Measurements from ENCODE around the gene ADM. TPM values are rescaled to one million over a fixed set of nuclear protein-coding genes. Genes with fewer than 3 reads are reported as not detected.

ADM gene
- total and polyA plus RNA-seq, 12 donors, result 3.6 to 55.7 (median 15.8) TPM

DNA sequence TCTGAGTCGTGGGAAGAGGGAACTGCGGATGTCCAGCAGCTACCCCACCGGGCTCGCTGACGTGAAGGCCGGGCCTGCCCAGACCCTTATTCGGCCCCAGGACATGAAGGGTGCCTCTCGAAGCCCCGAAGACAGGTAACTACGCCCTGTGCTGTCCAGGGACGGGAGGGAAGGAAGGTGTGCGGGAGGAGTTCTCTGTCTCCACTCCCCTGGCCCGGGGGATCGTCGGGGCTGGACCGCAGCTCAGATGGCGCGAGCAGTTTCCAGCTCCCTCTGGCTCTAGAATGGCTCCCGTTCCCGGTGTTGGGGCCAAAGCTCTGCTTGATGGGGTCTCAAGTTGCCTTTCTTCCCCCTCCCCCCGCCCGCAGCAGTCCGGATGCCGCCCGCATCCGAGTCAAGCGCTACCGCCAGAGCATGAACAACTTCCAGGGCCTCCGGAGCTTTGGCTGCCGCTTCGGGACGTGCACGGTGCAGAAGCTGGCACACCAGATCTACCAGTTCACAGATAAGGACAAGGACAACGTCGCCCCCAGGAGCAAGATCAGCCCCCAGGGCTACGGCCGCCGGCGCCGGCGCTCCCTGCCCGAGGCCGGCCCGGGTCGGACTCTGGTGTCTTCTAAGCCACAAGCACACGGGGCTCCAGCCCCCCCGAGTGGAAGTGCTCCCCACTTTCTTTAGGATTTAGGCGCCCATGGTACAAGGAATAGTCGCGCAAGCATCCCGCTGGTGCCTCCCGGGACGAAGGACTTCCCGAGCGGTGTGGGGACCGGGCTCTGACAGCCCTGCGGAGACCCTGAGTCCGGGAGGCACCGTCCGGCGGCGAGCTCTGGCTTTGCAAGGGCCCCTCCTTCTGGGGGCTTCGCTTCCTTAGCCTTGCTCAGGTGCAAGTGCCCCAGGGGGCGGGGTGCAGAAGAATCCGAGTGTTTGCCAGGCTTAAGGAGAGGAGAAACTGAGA is 1.4 kb downstream of the ADM start:
- intact Hi-C loops (cut with DNase I), result loop anchor here (2.0 to 10.0 kb wide), 4 partner anchors 94 to 551 kb away; no protein-coding TSS in a partner anchor
- peak in 1 of 7 donors; percentile 27 for DNase-seq

GRCh38 chr11:10307022-10307399 is 2.1 kb downstream of the ADM start:
- Histone ChIP-seq H3K4me1 (replicated peaks in 1 of 2) (peaks cover 13 to 41% of the 10 kb centered on the region in 2 donors), H3K27me3 (no peaks in the 10 kb centered on the region), H3K9me3 (replicated peaks in 1 of 3) (no peaks in the 10 kb centered on the region), H3K27ac (peak overlapping the region in 3 of 5 donors; percentile 71 to 81 (median 78)), H3K4me3 (peak overlapping the region in 2 of 4 donors; percentile 25 to 67), H3K36me3 (replicated peaks in 1 of 2) (no peaks in the 10 kb centered on the region)
- intact Hi-C loops (cut with DNase I), result loop anchor here (5.0 to 10.0 kb wide), 3 partner anchors 95 to 552 kb away; no protein-coding TSS in a partner anchor
- 43 to 51% (median 45%) methylated on average over 9 of the region's 9 CpGs for WGBS, 4 donors
- DNase-seq, result no peak
- TF ChIP-seq, protein P1, sequence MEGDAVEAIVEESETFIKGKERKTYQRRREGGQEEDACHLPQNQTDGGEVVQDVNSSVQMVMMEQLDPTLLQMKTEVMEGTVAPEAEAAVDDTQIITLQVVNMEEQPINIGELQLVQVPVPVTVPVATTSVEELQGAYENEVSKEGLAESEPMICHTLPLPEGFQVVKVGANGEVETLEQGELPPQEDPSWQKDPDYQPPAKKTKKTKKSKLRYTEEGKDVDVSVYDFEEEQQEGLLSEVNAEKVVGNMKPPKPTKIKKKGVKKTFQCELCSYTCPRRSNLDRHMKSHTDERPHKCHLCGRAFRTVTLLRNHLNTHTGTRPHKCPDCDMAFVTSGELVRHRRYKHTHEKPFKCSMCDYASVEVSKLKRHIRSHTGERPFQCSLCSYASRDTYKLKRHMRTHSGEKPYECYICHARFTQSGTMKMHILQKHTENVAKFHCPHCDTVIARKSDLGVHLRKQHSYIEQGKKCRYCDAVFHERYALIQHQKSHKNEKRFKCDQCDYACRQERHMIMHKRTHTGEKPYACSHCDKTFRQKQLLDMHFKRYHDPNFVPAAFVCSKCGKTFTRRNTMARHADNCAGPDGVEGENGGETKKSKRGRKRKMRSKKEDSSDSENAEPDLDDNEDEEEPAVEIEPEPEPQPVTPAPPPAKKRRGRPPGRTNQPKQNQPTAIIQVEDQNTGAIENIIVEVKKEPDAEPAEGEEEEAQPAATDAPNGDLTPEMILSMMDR (IDR thresholded peaks at IDR 0.05), result no peak
- no peak for TF ChIP-seq POLR2A (IDR thresholded peaks at IDR 0.05)

More for the DNA sequence above, 1.4 kb downstream of the ADM start:
- H3K4me3 ChIP-seq, result peak overlapping the region in 2 of 4 donors; percentile 44 to 67
- TF ChIP-seq, protein P1 (IDR thresholded peaks at IDR 0.05), result no peak
- TF ChIP-seq POLR2A (IDR thresholded peaks at IDR 0.05), result no peak
- H3K9me3 ChIP-seq (replicated peaks in 1 of 3), result no peaks in the 10 kb centered on the region
- peaks cover 17 to 45% of the 10 kb centered on the region in 2 donors for H3K4me1 ChIP-seq (replicated peaks in 1 of 2)
- no peaks in the 10 kb centered on the region for H3K27me3 ChIP-seq
- peak overlapping the region in 4 of 5 donors; percentile 2 to 94 (median 72) for H3K27ac ChIP-seq
- 29 to 61% (median 48%) methylated on average over 11 to 65 of the region's 65 CpGs for WGBS, 4 donors
- no peaks in the 10 kb centered on the region for H3K36me3 ChIP-seq (replicated peaks in 1 of 2)

DNA sequence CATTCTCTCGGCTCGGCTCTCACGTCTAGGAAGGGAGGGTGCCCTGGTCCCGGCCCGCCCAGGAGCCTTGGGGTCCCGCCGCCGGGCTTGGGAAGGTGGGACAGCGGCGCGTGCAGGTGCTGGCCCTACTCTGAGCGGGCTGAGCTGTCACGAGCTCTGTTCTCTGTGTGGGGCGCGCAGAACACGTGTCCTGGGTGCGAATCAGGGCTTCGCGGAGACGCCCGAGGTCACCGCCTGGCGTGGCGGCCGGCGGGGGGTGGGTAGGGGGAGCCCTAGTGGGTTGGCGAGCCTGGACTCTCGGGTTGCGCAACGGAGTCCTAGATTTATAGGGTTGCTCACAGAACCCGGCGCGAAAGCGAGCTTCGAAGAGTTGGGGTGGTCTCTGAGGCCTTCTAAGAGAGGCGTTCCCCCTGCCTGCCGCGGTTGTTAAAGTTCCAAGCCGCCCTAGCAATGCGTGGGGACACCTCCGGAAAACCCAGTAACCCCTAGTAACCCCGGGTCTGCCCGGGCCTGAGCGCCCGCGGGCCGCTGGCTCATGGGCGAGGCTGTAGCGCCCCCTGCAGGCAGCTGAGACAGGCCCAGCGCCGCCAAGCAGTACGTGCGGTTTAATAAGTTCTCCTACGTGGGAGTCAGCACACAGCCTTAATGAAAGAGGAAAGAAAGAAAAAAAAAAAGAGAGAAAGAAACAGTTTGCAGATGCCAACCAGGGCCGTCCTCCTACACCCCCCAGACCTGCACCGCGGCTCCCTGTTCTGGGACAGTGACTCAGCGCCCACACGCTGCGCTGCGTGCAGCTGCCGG is 2.7 kb downstream of the ADM start:
- peak; percentile 88 to 93 (median 91) for DNase-seq
- no peaks in the 10 kb centered on the region for H3K9me3 ChIP-seq (replicated peaks in 1 of 3)
- intact Hi-C loops (cut with DNase I), result loop anchor here (5.0 to 10.0 kb wide), 3 partner anchors 95 to 553 kb away; no protein-coding TSS in a partner anchor
- 3 to 7% (median 4%) methylated on average over 29 to 62 of the region's 62 CpGs for WGBS, 4 donors
- TF ChIP-seq, protein P1 (IDR thresholded peaks at IDR 0.05), result peak; percentile 98 to 100 (median 100)
- TF ChIP-seq POLR2A (IDR thresholded peaks at IDR 0.05), result peak in 1 of 2 donors; percentile 4
- no peaks in the 10 kb centered on the region for H3K27me3 ChIP-seq
- peaks cover 11 to 36% of the 10 kb centered on the region in 2 donors for H3K4me1 ChIP-seq (replicated peaks in 1 of 2)
- peak overlapping the region in 3 of 4 donors; percentile 10 to 67 (median 25) for H3K4me3 ChIP-seq
- no peaks in the 10 kb centered on the region for H3K36me3 ChIP-seq (replicated peaks in 1 of 2)
- H3K27ac ChIP-seq, result peak overlapping the region; percentile 2 to 81 (median 71)
